HG03280 (cell line): ENCODE data around the gene RBM7.

ENCODE experiments used
- ATAC-seq: cut with Tn5 transposase; IDR thresholded peaks from one replicate; pipeline ENCODE4 v1.9.1; 2021; ENCODE audit warnings: mild to moderate bottlenecking, moderate library complexity; ENCODE audit not compliant: unreplicated experiment

Gene RBM7

GRCh38 chr11:114447444-114447843 is 47.0 kb downstream of the RBM7 start:
- ATAC-seq, result no peak

GRCh38 chr11:114447892-114448291 is 47.4 kb downstream of the RBM7 start:
- ATAC-seq, result no peak

- ATAC-seq, result no peak
Measured at GRCh38 chr11:114448749-114449482, 48.5 kb downstream of the RBM7 start.

GRCh38 chr11:114449845-114450244 is 49.4 kb downstream of the RBM7 start:
- no peak for ATAC-seq

GRCh38 chr11:114452399-114452798 is 51.9 kb downstream of the RBM7 start:
- no peak for ATAC-seq
